Measurements from ENCODE around the gene MCOLN1.

MCOLN1 gene

DNA sequence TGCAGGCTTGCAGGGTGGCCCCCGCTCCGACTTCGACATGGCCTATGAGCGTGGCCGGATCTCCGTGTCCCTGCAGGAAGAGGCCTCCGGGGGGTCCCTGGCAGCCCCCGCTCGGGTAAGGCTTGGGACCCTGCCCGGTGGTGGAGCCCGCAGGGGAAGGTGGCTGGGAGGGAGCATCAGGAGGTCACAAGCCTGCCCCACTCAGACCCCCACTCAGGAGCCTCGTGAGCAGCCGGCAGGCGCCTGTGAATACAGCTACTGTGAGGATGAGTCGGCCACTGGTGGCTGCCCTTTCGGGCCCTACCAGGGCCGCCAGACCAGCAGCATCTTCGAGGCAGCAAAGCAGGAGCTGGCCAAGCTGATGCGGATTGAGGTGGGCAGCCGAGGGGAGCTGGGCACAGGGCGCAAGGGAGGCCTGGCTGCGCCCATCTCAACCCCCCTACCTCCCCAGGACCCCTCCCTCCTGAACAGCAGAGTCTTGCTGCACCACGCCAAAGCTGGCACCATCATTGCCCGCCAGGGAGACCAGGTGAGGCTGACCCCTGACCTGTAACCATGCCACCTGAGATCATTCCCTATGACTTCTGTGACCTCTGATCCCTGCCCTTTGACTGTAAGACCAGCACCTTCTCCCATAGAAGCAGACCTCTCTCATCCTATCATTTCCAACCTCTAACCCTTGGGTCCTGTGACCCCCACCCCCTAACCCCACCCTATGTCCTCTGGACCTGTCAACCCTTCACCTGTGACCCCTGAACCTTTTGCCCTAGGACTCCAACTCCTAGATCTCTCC is 20.3 kb downstream of the MCOLN1 start:
- no peak for DNase-seq (ENCODE audit: low spot score)

DNA sequence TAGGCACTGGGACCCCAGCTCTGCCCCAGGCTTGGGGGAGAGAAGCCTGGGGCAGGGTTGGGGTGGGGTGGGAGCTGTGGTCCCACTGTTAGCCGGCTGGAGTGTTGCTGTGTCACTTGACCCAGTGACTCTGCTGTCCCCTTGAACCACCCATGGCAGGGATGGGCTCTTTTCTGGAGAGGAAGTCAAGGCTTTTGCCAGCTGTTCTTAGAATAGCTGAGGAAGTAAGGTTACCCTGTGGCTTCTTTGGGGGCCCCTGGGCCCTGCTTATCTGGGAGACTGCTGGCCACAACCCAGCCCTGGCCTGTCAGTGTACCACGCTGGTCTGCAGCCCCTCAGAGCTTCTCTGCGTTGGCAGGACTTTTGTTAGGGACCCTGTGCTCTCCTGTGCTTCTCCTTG is 22.2 kb downstream of the MCOLN1 start:
- DNase-seq (ENCODE audit: low spot score), result no peak

DNA sequence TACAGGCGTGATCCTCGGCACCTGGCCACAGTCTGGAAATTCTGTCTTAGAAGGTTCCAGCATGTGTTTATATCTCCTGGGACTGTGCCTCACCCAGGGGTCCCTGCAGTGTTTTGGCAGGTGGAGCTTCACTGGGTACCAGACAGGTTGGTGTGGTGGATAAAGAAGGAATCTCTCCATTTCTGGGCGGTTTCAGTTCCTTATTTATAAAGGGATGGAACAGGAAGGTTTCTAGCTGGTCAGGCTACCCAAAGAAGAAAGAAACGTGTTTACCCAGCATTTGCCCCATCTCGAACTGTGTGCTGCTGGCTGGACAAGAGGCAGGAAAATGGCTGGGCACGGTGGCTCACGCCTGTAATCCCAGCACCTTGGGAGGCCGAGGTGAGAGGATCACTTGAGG is 22.9 kb downstream of the MCOLN1 start:
- DNase-seq (ENCODE audit: low spot score), result no peak

DNA sequence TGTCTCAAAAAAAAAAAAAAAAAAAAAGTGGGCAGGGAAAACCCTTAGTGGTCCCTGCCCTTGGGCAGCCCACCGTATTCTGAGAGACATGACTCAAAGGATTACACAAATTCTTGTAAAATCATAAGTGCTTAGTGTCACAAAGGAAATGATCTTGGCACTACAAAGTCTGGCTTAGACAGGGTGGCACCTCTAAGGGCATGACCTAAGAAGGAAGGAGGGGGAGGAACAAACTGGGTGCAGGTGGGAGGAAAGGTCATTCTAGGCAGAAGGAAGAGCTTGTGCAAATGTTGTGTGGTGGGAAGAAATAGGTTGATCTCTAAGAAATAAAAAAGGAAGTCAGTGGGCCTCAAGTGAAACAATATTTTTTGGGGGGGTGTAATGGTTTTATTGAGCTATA is 23.5 kb downstream of the MCOLN1 start:
- DNase-seq (ENCODE audit: low spot score), result no peak

DNA sequence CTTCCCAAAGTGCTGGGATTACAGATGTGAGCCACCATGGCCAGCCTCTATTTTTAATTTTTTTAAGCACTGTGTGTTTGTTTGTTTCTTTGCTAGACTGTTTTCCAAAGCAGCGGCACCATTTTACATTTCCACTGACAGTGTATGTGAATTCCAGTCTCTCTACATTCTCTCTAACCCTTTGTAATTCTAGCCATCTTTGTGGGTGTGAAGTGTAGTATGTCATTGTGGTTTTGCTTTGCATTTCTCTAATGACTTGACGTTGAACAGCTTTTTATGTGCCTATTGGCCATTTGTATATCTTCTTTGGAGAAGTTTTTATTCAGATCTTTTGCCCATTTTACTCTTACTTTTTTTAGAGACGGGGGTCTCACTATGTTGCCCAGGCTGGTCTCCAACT is 24.7 kb downstream of the MCOLN1 start:
- no peak for DNase-seq (ENCODE audit: low spot score)

DNA sequence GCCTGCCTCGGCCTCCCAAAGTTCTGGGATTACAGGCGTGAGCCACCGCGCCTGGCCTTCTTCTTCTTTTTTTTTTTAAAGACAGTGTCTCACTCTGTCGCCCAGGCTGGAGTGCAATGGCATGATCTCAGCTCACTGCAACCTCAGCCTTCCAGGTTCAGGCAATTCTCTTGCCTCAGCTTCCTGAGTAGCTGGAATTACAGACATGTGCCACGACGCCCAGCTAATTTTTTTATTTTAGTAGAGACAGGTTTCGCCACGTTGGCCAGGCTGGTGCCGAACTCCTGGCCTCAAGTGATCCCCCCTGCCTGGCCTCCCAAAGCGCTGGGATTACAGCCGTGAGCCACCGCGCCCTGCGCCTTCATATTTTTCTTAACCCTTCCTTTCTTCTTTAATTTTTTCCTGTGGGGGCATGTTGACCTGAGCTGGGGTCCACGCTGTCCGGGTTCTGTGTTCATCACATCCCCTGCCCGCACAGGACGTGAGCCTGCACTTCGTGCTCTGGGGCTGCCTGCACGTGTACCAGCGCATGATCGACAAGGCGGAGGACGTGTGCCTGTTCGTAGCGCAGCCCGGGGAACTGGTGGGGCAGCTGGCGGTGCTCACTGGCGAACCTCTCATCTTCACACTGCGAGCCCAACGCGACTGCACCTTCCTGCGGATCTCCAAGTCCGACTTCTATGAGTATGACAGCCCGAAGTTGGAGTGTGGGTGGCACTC is 27.2 kb downstream of the MCOLN1 start:
- no peak for DNase-seq (ENCODE audit: low spot score)

DNA sequence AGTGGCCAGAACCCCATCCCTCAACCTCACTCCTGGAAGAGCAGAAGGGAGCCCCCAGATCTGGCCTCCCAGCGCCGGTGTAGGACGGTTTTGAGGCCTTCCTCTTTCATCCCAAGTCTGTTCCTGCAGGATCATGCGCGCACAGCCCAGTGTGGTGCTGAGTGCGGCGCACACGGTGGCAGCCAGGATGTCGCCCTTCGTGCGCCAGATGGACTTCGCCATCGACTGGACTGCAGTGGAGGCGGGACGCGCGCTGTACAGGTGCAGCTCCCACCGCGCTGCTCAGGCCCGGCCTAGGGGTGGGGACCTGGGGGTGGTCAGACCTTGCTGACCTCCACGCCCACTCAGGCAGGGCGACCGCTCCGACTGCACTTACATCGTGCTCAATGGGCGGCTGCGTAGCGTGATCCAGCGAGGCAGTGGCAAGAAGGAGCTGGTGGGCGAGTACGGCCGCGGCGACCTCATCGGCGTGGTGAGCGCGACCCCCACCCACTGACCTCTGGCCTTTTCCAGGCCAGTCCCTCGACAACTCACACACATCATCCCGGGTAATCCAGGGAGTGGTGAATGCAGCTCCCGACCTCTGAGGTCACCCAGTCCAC is 27.8 kb downstream of the MCOLN1 start:
- DNase-seq (ENCODE audit: low spot score), result no peak

DNA sequence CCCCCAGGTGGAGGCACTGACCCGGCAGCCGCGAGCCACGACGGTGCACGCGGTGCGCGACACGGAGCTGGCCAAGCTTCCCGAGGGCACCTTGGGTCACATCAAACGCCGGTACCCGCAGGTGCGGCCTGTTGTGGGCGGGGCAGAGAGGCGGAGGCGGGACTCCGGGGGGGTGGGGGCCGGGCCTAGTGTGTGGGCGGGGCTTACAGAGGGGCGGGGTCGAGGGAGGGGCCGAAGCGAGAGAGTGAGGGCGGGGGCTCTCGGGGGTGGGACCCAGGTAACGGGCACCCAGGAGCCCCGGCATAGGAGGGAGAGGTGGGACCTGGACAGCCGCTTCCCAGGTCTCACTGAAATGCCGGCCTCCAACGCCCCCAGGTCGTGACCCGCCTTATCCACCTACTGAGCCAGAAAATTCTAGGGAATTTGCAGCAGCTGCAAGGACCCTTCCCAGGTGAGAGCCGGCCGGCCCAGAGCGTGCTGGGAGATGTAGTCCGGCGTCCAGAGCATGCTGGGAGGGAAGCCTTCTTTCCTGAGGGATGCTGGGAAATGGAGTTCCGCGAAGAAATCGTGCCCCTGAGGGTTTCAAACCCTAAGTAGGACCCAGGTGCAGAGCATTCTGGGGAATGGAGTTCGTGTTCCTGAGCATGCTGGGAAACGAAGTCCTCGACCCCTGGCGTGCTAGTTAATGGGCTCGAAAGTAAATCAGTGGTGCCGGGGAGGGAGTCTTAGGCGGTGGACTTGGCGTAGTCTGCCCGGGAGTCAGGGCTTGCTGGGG is 28.8 kb downstream of the MCOLN1 start:
- peak; percentile 70 for DNase-seq (ENCODE audit: low spot score)

DNA sequence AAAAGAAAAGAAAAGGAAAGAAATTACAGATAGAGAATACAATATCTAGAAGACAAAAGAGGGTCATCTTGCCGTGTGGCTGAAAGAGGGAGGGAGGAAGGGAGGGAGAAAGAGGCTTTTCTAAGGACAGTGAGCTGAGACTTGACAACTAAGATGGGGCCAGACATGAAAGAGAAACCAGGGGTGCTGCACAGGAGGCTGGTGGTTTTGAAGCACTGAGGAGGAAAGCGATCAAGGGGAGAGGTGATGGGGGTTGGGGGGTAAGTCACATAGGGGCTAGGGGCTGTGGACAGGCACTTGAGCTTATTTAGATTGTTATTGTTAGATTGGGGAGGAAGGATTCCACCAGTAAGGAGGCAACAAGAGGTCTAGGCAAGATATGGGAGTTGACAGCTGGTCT is 30.4 kb downstream of the MCOLN1 start:
- no peak for DNase-seq (ENCODE audit: low spot score)

DNA sequence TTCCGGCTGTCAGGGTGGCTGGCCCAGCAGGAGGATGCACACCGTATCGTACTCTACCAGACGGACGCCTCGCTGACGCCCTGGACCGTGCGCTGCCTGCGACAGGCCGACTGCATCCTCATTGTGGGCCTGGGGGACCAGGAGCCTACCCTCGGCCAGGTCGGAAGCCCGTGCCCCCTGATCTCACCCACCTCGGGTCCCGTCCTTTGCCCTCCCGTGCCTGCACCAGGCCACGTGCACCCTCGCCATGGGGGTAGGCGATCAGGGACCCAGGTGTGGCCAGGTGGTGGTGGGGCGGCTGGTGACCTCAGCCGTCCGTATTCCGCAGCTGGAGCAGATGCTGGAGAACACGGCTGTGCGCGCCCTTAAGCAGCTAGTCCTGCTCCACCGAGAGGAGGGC is 32.1 kb downstream of the MCOLN1 start:
- DNase-seq (ENCODE audit: low spot score), result no peak

DNA sequence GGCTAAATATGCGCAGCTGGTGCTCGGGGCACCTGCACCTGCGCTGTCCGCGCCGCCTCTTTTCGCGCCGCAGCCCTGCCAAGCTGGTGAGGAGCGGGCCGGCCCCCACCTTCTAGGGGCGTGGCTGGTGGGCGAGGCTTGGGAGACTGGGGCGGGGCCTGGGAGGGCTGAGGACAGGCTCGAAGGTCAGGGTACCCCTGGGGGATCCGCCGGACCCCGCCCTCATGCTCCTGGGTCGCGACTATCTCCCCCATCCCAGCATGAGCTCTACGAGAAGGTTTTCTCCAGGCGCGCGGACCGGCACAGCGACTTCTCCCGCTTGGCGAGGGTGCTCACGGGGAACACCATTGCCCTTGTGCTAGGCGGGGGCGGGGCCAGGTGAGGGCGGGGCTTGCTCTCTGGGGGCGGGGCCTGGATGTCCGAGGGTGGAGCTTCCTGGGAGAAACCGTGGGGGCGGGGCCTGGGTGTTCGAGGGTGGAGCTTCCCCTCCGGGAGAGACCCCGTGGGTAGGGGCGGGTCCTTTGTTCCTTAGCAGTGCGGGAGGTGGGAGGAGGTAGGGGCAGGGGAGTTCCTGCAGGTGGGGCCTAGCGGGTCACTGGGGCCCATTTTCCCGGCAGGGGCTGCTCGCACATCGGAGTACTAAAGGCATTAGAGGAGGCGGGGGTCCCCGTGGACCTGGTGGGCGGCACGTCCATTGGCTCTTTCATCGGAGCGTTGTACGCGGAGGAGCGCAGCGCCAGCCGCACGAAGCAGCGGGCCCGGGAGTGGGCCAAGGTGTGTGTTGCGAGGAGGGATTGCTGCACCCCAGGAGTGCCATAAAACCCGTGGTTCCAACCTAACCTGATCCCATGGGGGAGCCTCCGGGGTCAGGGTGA is 32.8 kb downstream of the MCOLN1 start:
- DNase-seq (ENCODE audit: low spot score), result no peak

DNA sequence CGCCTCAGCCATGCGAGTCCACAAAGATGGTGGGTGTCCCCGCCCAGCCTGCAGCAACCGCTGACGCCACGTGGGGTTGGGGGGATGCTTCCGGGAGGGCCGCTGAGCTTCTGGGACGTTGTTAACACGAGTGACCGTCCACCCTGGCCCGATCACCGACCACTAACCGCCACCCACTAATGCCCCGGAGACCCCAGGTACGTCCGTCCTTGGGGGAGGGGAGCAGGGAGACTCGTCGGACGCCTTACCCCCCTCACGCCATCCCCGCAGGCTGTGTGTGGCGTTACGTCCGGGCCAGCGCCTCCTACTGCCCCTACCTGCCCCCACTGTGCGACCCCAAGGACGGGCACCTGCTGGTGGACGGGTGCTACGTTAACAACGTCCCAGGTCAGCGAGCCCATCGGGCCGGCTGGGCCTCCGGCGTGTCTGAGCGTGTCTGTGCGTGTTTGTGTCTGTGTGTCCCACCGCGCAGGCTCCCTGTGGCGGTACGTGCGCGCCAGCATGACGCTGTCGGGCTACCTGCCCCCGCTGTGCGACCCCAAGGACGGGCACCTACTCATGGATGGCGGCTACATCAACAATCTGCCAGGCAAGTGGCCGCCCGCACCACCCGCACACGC is 34.4 kb downstream of the MCOLN1 start:
- no peak for DNase-seq (ENCODE audit: low spot score)

DNA sequence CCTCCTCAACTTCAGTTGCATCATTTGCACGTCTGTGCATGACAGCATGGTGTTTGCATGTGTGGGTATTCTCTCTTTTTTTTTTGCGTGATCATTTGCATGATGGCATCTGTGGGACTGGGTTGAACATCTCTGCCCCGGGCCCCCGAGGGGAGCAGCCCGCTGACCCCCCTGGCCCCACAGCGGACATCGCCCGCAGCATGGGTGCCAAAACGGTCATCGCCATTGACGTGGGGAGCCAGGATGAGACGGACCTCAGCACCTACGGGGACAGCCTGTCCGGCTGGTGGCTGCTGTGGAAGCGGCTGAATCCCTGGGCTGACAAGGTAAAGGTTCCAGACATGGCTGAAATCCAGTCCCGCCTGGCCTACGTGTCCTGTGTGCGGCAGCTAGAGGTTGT is 36.2 kb downstream of the MCOLN1 start:
- no peak for DNase-seq (ENCODE audit: low spot score)

DNA sequence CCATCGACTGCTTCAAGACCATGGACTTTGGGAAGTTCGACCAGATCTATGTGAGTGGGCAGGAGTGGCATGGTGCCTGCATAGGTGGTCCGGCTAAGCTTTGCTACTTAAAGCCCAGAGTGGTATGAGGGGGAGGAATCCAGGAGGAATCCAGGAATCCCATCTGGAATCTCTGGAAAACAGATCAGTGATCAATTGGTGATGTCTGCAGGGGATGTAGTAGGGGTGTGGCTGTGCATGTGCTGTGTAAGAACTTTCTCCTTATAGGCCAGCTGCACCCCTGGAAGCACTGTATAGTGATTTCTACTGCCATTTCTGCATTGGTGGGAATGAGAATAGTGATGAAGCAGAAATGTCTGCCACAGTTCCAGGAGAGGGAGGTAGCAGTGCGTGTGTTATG is 36.7 kb downstream of the MCOLN1 start:
- no peak for DNase-seq (ENCODE audit: low spot score)

DNA sequence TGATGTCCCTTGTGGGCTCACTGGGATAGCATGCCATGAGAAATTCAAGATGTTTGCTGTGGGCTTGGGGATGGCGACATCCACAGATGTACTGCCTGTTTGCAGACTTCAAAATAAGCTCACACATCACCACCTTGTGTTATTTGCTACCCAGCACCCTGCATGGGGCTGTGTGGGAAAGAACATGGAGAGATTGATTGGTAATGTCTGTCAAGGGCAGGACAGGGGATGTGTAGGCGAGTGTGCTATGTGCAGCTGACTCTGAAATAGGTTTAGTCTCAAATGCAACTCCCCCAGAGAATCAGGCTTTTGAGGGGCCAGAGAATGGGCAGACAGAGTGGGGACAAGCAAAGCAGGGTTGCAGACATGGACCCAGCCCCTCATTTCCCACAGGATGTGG is 37.8 kb downstream of the MCOLN1 start:
- no peak for DNase-seq (ENCODE audit: low spot score)

DNA sequence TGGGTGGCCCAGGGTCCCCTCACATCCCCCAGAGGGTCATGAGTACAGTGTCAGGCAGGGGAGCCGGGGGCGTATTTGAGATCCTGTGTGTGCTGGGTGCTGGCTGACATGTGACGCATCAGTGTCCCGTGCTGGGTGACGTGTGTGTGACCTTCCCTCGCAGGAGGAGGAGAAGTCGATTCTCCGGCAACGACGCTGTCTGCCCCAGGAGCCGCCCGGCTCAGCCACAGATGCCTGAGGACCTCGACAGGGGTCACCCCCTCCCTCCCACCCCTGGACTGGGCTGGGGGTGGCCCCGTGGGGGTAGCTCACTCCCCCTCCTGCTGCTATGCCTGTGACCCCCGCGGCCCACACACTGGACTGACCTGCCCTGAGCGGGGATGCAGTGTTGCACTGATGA is 38.9 kb downstream of the MCOLN1 start:
- DNase-seq (ENCODE audit: low spot score), result no peak

DNA sequence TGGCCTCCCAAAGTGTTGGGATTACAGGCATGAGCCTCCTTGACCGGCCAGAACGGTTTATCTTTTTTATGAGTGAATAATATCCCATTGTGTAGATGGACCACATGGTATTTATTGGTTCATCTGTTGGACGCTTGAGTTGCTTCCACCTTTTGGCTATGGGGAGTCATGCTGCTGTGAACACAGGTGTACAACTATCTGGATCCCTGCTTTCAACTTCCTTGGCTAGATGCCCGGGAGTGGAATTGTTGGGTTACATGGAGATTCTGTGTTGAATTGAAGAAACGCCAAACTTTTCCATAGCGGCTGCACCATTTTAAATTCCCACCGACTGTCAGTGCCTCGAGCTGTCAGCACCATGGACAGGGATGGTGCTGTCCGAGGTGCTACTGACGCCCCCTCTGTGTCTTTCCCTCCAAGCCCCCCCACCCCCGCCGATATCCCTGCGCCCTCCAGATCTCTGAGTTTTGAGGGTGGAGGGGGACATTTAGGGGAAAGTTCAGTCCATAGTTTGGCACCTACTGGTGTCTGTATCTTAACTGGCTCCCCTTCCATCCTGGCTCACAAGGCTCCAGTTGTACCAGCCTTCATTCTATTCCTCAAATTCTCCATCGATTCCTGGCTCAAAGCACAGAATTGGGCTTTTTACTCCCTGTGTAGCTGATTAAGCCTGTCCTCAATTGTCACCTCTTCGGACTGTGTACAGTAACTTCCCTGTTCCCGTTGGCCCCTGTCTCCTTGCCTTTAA is 40.4 kb downstream of the MCOLN1 start:
- no peak for DNase-seq (ENCODE audit: low spot score)

DNA sequence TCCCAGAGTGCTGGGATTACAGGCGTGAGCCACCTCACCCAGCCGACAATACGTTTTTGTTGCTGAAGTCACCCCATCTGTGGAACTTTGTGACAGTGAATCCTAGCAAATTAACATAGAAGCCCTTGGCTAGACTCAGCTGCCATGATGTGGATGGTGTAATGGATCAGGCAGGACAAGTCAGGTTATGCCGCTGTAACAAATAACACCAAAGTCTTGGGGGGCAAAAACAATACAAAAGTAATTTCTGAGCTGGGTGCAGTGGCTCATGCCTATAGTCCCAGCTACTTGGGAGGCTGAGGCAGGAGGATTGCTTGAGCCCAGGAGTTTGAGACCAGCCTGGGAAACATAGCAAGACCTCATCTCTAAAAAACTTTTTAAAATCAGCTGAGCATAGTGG is 42.4 kb downstream of the MCOLN1 start:
- DNase-seq (ENCODE audit: low spot score), result no peak

DNA sequence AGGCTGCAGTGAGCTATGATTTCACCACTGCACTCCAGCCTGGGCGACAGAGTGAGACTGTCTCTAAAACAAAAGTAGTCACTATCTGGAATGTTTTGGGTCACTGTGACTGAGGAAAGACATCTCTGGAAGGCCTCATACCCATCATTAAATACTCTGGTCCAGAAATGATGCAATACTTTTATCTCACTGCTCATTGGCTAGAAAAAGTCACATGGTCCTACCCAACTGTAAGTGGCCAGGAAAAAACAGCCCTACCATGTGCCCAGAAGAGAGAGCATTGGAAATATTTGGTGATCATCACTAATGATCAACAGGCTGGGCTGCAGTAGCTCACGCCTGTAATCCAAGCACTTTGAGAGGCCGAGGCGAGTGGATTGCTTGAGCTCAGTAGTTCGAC is 42.9 kb downstream of the MCOLN1 start:
- DNase-seq (ENCODE audit: low spot score), result peak; percentile 42

DNA sequence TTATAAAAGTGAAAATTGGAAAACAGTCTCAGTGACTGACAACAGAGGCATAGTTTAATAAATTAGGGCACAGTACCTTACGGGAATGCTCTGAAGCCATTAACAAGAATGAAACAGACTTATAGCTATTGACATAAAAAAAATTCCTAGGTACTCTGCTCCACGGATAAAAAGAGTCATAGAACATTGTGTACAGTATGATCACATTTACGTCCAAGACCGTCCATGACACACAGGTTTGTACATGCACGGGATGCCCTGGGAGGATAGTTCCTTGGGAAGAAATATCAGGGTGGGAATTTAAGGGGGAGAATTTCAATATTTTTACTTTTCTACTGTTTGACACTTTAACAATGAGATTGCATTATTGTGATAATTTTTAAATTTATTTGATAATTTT is 48.3 kb downstream of the MCOLN1 start:
- no peak for DNase-seq (ENCODE audit: low spot score)

All from germinal center (tissue), 1 donor.